ENCODE data around the gene ARVCF. TPM values are rescaled to one million over a fixed set of nuclear protein-coding genes. Genes with fewer than 3 reads are reported as not detected.

ARVCF gene
- total RNA-seq, 1 donor from 2014 or later = 191 TPM

GRCh38 chr22:19962909-19963806 is 53.5 kb downstream of the ARVCF start:
- DNase-seq (ENCODE audit: extremely low read depth, low read depth, low spot score) = no peak

- no peak for DNase-seq (ENCODE audit: extremely low read depth, low read depth, low spot score)
Observed at GRCh38 chr22:19962246-19962908, 54.2 kb downstream of the ARVCF start.

DNA sequence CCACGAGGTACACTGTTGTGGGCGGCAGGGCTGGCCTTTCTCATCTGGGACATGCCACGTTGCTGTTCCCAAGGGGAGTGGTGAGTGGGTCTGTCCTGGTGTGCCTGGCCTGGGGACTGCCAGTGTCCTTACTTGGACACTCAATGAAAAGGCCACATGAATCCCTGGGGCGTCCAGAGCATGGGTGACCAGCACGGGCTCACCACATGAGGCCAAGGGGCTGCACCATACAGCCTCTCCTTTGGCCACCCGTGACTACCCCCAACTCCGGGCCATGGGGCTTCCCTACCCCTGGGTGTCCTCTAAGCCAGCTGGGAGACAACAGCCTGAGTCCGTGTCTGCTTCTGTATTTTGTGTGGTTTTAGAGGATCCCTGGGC is 54.8 kb downstream of the ARVCF start:
- DNase-seq (ENCODE audit: extremely low read depth, low read depth, low spot score) = no peak

- DNase-seq (ENCODE audit: extremely low read depth, low read depth, low spot score) = no peak
Observed at GRCh38 chr22:19961201-19961580, 55.4 kb downstream of the ARVCF start.

- no peak for DNase-seq (ENCODE audit: extremely low read depth, low read depth, low spot score)
Observed at GRCh38 chr22:19960491-19961200, 56.0 kb downstream of the ARVCF start.

GRCh38 chr22:19959587-19960490 is 56.8 kb downstream of the ARVCF start:
- DNase-seq (ENCODE audit: extremely low read depth, low read depth, low spot score) = no peak

DNA sequence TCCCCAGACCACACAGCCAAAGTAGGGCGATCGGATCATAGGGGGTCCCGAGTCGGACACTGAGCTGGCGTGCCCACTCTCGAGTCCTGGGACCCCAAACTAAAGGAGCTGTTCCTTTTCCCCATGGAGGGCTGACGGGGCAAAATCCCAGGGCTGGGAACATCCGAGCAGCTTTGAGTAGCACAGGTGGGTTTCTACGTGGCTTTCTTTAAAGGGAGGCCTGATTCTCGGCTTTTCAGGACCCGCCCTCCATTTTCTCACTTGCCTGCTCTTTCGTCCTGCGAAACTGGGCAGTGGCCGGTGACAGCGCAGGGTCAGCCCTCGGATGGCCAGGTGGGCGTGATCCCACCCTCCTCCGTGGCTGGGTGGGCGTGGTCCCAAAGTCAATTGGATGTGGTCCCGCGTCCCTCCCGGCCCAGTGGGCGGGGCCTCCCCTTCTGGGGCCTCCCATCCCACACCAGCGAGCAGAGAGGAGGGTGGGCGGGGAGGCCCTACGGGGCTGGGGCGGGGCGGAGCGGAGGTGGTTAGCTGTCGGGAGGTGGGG is 57.5 kb downstream of the ARVCF start:
- DNase-seq (ENCODE audit: extremely low read depth, low read depth, low spot score) = no peak

DNA sequence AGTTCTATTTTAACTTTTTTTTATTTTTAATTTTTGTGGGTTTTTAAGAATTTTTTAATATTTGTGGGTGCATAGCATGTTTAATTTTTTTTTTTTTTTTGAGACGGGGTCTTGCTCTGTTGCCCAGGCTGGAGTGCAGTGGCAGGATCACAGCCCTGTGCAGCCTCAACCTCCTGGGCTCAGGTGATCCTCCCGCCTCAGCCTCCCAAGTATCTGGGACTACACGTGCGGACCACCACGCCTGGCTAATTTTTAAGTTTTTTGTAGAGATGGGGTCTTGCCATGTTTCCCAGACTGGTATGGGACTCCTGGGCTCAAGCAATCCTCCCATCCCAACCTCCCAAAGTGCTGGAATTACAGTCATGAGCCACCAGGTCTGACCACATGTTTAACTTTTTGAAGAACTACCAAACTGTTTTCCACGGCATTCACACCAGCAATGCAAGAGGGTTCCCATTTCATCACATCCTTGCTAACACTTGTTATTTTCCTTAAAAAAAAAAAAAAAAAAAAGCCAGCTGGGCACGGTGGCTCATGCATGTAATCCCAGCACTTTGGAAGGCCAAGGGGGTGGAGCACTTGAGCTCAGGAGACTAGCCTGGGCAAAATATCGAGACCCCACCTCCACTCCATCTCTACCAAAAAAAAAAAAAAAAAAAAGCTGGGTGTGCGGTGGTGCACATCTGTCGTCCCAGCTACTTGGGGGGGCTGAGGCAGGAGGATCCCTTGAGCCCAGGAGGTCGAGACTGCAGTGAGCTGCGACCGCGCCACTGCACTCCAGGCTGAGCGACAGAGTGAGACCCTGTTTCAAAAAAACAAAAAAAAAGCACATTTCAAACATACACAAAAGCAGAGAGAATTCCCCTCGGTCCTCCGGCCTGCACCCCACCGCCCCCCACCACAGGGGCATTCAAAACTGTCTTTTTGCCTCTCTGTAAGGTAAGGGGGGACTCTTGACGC is 58.3 kb downstream of the ARVCF start:
- DNase-seq (ENCODE audit: extremely low read depth, low read depth, low spot score) = no peak

DNA sequence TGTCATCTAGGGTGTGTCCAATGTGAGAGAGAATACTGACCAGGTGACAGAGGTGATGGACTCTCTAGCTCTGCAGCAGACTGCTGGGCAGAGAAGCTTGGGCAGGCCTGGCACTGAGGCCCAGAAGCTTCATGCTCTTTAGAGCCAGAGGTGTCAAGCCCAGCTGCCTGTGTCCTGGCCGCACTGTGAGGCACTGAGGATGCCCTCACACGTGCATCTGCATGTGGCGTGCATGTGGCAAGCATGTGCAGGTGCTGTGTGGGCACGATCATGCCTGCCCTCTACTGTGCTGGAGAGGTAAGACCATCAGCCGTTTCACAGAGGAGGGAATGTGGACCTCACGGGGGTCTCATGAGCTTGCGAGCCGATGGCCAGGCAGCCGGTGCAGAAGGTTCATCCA is 59.2 kb downstream of the ARVCF start:
- DNase-seq (ENCODE audit: extremely low read depth, low read depth, low spot score) = no peak

- DNase-seq (ENCODE audit: extremely low read depth, low read depth, low spot score) = no peak
Observed at GRCh38 chr22:19955241-19956128, 61.1 kb downstream of the ARVCF start.

GRCh38 chr22:19951346-19951745 is 65.3 kb downstream of the ARVCF start:
- DNase-seq (ENCODE audit: extremely low read depth, low read depth, low spot score) = no peak

DNA sequence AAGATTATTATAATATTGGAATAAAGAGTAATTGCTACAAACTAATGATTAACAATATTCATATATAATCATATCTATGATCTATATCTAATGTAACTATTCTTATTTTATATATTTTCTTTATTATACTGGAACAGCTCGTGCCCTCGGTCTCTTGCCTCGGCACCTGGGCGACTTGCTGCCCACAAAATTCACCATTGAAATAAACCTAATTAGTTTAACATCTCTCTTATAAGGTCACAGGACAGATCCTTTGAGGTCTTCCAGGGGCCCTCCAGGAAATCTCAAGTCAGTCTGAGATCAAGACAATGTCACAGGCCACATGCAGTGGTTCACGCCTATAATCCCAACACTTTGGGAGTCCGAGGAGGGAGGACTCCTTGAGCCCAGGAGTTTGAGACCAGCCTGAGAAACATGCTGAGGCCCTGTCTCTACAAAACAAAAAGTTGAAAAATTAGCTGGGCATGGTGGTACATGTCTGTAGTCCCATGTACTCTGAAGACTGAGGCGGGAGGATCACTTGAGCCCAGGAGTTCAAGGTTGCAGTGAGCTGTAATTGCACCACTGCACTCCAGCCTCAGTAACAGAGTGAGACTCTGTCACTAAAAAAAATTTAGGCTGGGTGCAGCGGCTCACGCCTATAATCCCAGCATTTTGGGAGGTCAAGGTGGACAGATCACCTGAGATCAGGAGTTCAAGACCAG is 68.4 kb downstream of the ARVCF start:
- no peak for DNase-seq (ENCODE audit: extremely low read depth, low read depth, low spot score)

GRCh38 chr22:19943082-19944026 is 73.3 kb downstream of the ARVCF start:
- DNase-seq (ENCODE audit: extremely low read depth, low read depth, low spot score) = no peak

DNA sequence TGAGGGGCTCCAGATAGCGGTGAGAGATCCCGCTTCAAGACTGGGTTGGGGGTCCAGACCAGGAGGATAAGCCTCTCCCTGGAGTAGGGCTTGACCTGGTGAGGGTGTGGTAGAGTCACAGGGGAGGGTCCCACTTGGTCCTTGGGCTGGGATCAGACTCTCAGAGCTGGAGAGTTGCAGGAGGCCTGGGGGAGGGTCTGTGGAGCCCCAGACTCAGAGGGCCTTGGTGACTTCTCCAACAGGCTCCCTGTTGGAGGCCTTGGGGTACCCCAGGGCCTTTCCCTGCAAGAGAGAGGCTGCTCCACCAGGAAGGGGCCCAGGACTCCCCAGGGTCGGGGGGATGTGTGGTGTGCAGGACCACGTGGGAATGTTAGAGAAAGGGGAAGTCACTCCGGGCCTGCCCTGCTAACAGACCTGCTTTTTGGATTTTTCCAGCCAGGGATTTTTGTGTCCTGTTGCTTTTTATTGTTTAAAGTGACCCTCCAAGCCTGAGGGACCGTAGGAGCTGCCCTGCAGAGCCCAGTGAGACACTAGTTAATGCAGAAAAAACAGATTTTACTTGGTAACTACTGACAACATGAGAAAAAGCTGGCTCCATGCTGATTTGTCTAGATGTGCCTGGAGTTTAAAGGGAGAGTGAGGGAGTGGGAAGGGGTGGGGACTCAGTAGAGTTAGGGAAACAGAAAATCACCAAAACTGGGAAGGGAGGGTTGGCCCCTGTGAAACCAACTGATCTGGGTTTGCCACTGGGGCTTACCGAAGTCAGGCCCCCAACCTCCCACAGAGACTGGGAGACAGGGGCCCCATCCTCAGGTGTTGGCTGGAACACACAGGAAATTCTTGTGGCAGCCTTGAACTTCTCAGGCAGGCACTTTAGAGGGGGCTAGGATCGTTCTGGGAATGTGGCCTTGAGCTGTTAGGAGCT is 74.2 kb downstream of the ARVCF start:
- no peak for DNase-seq (ENCODE audit: extremely low read depth, low read depth, low spot score)

- DNase-seq (ENCODE audit: extremely low read depth, low read depth, low spot score) = no peak
Observed at GRCh38 chr22:19941365-19942082, 75.1 kb downstream of the ARVCF start, which contains the start of the genes COMT and TXNRD2. TSS of gene COMT (plus strand) at chr22:19941772. CDS start at chr22:19962527, 20,755 bp downstream. TSS of gene TXNRD2 (minus strand) at chr22:19941818. CDS start at chr22:19941803, 15 bp downstream.

All from glomerular endothelial cell (primary cell).